Endothelial cell of umbilical vein (primary cell): ENCODE results near the gene BCAS3.

Source experiments
- CTCF ChIP-seq, 2 donors: IDR thresholded peaks; 1 replicate in 1 of 2; 2 replicates in 1 of 2; pipeline ENCODE4 v1.5.1; 2011; ENCODE audit warnings: low read length in 2 of 2, mild to moderate bottlenecking in 2 of 2, moderate library complexity in 2 of 2, control low read depth in 1 of 2, inconsistent platforms in 1 of 2, low read depth in 1 of 2; ENCODE audit not compliant: insufficient read depth in 1 of 2; ENCODE audit errors: extremely low read depth in 1 of 2
- EZH2 ChIP-seq: IDR thresholded peaks from 2 replicates; pipeline ENCODE4 v1.6.1; 2012; ENCODE audit warnings: borderline replicate concordance, low read depth, mild to moderate bottlenecking, moderate library complexity, low read length, inconsistent platforms; ENCODE audit not compliant: severe bottlenecking
- JUN ChIP-seq: IDR thresholded peaks from 2 replicates; pipeline ENCODE4 v1.6.1; 2011; ENCODE audit warnings: borderline replicate concordance, low read depth; ENCODE audit not compliant: insufficient read length, insufficient read depth
- MYC ChIP-seq: IDR thresholded peaks from one replicate; pipeline ENCODE4 v1.6.1; 2011; ENCODE audit warnings: mild to moderate bottlenecking, low read depth, low read length
- POLR2A ChIP-seq: IDR thresholded peaks from 2 replicates; pipeline ENCODE4 v1.6.1; 2012; ENCODE audit warnings: low read depth, mild to moderate bottlenecking, control low read depth, low read length
- POLR2AphosphoS5 ChIP-seq: IDR thresholded peaks from 2 replicates; pipeline ENCODE4 v1.6.1; 2012; ENCODE audit warnings: low read depth, mild to moderate bottlenecking, control low read depth, low read length, moderate library complexity; ENCODE audit not compliant: insufficient read depth

GRCh38 chr17:61285526-61286320 is 608.1 kb downstream of the BCAS3 start:
- TF ChIP-seq CTCF (IDR thresholded peaks at IDR 0.05; ENCODE audit: extremely low read depth in 1 of 2, insufficient read depth in 1 of 2, low read depth in 1 of 2, low read length in 2 of 2) (no peak), EZH2 (no peak), JUN (no peak), POLR2A (no peak), POLR2AphosphoS5 (no peak), MYC (no peak)
